Natural killer cell (primary cell): ENCODE data around the gene PCNX1. TPM values are rescaled to one million over a fixed set of nuclear protein-coding genes. Genes with fewer than 3 reads are reported as not detected.

Experiments used
- ATAC-seq, 3 donors: fragments of 150-1000 bp in 2 of 3; fragments of 200-7000 bp in 1 of 3; cut with Tn5 transposase; 1 replicate in 1 of 3; 2 replicates in 2 of 3; pipeline ENCODE4 v1.10.0; 2021; ENCODE audit warnings: mild to moderate bottlenecking in 2 of 3, moderate library complexity in 2 of 3
- DNase-seq, 2 donors: peaks; one replicate each; pipeline versions ENCODE4 v3.0.0 to v3.0.0-alpha.2; 2013 to 2021; ENCODE audit warnings: mixed read lengths in 1 of 2
- H3K27ac ChIP-seq: one replicate; pipeline ENCODE4 v1.5.1; 2013; ENCODE audit warnings: mild to moderate bottlenecking, low read length
- H3K27me3 ChIP-seq: one replicate; pipeline ENCODE4 v1.6.1; 2013; ENCODE audit warnings: low read length; ENCODE audit not compliant: control insufficient read depth, insufficient read depth
- H3K36me3 ChIP-seq: one replicate; pipeline ENCODE4 v1.6.1; 2013; ENCODE audit warnings: low read length; ENCODE audit not compliant: control insufficient read depth, insufficient read depth
- H3K4me1 ChIP-seq: one replicate; pipeline ENCODE4 v1.6.1; 2013; ENCODE audit warnings: low read length; ENCODE audit not compliant: control insufficient read depth, insufficient read depth
- H3K4me3 ChIP-seq: one replicate; pipeline ENCODE4 v1.5.1; 2013; ENCODE audit warnings: low read length
- H3K9me3 ChIP-seq: one replicate; pipeline ENCODE4 v1.6.1; 2013; ENCODE audit warnings: low read length; ENCODE audit not compliant: control insufficient read depth, insufficient read depth
- H3K27ac Mint-ChIP-seq, 2 donors: one replicate each; pipeline ENCODE4 v1.8.0; 2022; ENCODE audit warnings: mild to moderate bottlenecking in 2 of 2, mixed read lengths in 2 of 2, moderate library complexity in 1 of 2
- H3K27me3 Mint-ChIP-seq, 2 donors: one replicate each; pipeline ENCODE4 v1.8.0; 2022; ENCODE audit warnings: low read depth in 2 of 2, mixed read lengths in 2 of 2
- H3K36me3 Mint-ChIP-seq: one replicate; pipeline ENCODE4 v1.8.0; 2022; ENCODE audit warnings: mixed read lengths
- H3K4me1 Mint-ChIP-seq, 2 donors: one replicate each; pipeline ENCODE4 v1.8.0; 2022; ENCODE audit warnings: mixed read lengths in 2 of 2
- H3K4me3 Mint-ChIP-seq: one replicate; pipeline ENCODE4 v1.8.0; 2022; ENCODE audit warnings: mild to moderate bottlenecking, moderate library complexity, mixed read lengths
- H3K9me3 Mint-ChIP-seq, 2 donors: one replicate each; pipeline ENCODE4 v1.8.0; 2022; ENCODE audit warnings: mixed read lengths in 2 of 2
- WGBS: methylation state at CpG from one replicate; pipeline ENCODE4 v1.1.7; 2013; ENCODE audit warnings: missing lambda C conversion rate; ENCODE audit not compliant: insufficient coverage; 5-methylcytosine and 5-hydroxymethylcytosine counted together
- intact Hi-C: fragments of 100-400 bp; cut with micrococcal nuclease; formaldehyde crosslinking; loops from one replicate; pipeline ENCODE4 v1.14.2; 2022
- total RNA-seq, 4 donors: library from RNA; stranded (reverse); fragments of 120-200 nt in 1 of 4; gene quantifications; one replicate each; pipeline versions ENCODE4 v1.2.3 to v1.2.4, GENCODE V29; 2013 to 2022
- TF ChIP-seq, protein P1 (sequence below): fragments of 200-600 bp; IDR thresholded peaks from one replicate; pipeline ENCODE4 v1.8.0; 2022; ENCODE audit warnings: antibody characterized with exemption

Gene PCNX1
- total RNA-seq, 3 donors from 2014 or later (not counting 1 experiment from before 2014, with no cell fraction given) = 79.8 to 124 (median 119) TPM

DNA sequence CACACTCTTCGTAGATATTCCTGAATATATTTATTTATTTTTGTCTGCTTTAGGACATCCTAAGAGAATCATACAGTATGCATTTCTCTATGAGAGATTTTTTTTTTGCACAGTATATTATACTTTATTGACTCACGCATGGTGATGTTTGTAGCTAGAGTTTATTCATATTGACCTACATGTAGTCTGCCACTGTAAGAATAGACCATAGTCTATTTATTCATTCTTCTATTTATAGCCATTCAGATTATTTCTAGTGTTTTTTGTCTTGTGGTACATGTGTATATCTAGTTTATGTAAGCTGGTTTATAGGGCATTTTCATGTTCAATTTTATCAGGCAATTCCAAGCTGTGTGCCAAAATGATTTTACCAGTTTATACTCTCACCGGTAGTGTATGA is 45.2 kb downstream of the PCNX1 start:
- peaks cover 12 to 13% of the 10 kb centered on the region in 2 donors for H3K4me1 Mint-ChIP-seq

DNA sequence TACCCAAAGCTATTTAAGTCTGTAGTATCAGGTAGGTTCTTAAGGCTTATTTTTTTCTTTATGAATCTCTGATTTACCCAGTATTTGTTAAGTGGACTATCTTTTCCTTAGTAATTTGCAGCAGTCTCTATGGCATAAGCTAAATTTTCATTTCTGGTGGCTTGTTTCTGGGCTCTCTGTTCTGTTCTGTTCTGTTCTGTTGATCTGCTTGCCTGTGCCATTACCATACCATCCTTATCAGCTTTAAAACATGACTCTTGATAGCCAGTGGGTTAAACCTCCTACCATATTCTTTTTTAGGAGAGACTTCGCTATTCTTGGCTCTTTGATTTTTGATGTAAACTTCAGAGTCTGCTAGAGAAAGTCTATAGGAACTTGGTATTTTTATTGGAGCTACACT is 46.8 kb downstream of the PCNX1 start:
- H3K9me3 Mint-ChIP-seq = no peaks in the 10 kb centered on the region

More for the DNA sequence above, 45.2 kb downstream of the PCNX1 start:
- ATAC-seq (no peak), DNase-seq (no peak)
- no peak overlapping the region for H3K4me3 ChIP-seq
- no peak overlapping the region for H3K27ac ChIP-seq
- H3K27me3 Mint-ChIP-seq = no peaks in the 10 kb centered on the region
- peaks cover 18% of the 10 kb centered on the region for H3K36me3 ChIP-seq
- no CpG with 5 or more reads among the region's 3 CpGs for WGBS
- H3K4me3 Mint-ChIP-seq = no peak overlapping the region
- peak overlapping the region in 1 of 2 donors; percentile 66 for H3K27ac Mint-ChIP-seq
- H3K27me3 ChIP-seq = no peaks in the 10 kb centered on the region
- intact Hi-C loops = no loop called here
- peaks cover 5% of the 10 kb centered on the region for H3K4me1 ChIP-seq
- TF ChIP-seq, protein P1, sequence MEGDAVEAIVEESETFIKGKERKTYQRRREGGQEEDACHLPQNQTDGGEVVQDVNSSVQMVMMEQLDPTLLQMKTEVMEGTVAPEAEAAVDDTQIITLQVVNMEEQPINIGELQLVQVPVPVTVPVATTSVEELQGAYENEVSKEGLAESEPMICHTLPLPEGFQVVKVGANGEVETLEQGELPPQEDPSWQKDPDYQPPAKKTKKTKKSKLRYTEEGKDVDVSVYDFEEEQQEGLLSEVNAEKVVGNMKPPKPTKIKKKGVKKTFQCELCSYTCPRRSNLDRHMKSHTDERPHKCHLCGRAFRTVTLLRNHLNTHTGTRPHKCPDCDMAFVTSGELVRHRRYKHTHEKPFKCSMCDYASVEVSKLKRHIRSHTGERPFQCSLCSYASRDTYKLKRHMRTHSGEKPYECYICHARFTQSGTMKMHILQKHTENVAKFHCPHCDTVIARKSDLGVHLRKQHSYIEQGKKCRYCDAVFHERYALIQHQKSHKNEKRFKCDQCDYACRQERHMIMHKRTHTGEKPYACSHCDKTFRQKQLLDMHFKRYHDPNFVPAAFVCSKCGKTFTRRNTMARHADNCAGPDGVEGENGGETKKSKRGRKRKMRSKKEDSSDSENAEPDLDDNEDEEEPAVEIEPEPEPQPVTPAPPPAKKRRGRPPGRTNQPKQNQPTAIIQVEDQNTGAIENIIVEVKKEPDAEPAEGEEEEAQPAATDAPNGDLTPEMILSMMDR = no peak
- peaks cover 9% of the 10 kb centered on the region for H3K36me3 Mint-ChIP-seq
- H3K9me3 ChIP-seq = peaks cover 7% of the 10 kb centered on the region
- H3K9me3 Mint-ChIP-seq = peaks cover under 1 to 4% of the 10 kb centered on the region in 2 donors

DNA sequence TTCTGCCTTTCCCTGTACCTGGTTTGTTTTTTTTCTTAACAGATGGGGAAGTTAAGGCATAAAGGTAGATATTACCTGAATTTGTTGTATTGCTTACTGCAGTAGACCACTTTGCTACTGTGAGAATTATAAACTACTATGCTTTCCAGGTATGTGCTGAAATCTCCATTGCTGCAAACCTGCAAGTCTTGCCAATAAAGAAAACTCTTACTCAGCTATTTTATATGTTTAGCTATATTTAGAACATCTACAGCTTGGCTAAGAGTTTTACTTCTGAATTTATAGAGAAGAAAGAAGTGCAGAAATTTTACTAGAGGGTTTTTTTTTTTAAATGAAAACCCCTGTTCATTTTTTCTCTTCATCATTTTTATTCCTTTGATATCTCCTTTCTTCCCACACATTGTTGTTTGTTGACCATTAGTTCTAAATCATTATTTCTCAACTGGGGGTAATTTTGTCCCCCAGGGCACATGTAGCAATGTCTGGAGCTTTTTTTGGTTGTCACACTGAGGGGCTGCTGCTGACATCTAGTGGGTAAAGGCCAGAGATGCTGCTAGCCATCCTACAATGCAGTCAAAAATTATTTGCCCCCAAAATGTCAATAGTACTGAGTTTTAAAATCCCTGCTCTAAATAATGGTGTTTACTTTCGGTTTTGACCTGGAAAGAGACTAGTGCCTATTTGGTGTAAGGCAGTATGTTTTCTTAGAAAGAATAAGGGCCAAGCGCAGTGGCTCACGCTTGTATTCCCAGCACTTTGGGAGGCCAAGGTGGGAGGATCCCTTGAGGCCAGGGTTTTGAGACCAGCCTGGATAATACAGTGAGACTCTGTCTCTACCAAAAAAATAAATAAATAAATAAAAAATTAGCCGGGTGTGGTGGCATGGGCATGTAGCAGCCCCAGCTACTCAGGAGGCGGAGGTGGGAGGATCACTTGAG is 48.6 kb downstream of the PCNX1 start:
- peak overlapping the region in 1 of 2 donors; percentile 50 for H3K27ac Mint-ChIP-seq
- H3K27me3 Mint-ChIP-seq = no peaks in the 10 kb centered on the region
- no peaks in the 10 kb centered on the region for H3K9me3 Mint-ChIP-seq
- Histone ChIP-seq H3K27me3 (no peaks in the 10 kb centered on the region), H3K4me1 (peaks cover 5% of the 10 kb centered on the region), H3K4me3 (no peak overlapping the region), H3K36me3 (peaks cover 3% of the 10 kb centered on the region), H3K27ac (no peak overlapping the region), H3K9me3 (no peaks in the 10 kb centered on the region)
- H3K4me1 Mint-ChIP-seq = peaks cover 12 to 13% of the 10 kb centered on the region in 2 donors
- no peaks in the 10 kb centered on the region for H3K36me3 Mint-ChIP-seq
- 78% methylated on average over 5 of the region's 5 CpGs for WGBS
- ATAC-seq (peak in 2 of 3 donors; percentile 88 to 92), DNase-seq (peak in 1 of 2 donors; percentile 79)
- H3K4me3 Mint-ChIP-seq = no peak overlapping the region
- TF ChIP-seq, protein P1 = peak; percentile 62
- intact Hi-C loops = loop anchor here (1.0 to 2.0 kb wide), 3 partner anchors 29 to 139 kb away; partner anchors contain the start of gene PCNX1

More for the DNA sequence above, 46.8 kb downstream of the PCNX1 start:
- Mint-ChIP-seq H3K36me3 (no peaks in the 10 kb centered on the region), H3K27me3 (no peaks in the 10 kb centered on the region), H3K4me3 (no peak overlapping the region), H3K27ac (peak overlapping the region in 1 of 2 donors; percentile 14), H3K4me1 (peaks cover 12 to 18% of the 10 kb centered on the region in 2 donors)
- intact Hi-C loops = loop anchor here (2.0 kb wide), 1 partner anchor 27 kb away; no protein-coding TSS in a partner anchor
- ATAC-seq = no peak
- Histone ChIP-seq H3K27me3 (no peaks in the 10 kb centered on the region), H3K9me3 (no peaks in the 10 kb centered on the region), H3K4me1 (peaks cover 5% of the 10 kb centered on the region), H3K36me3 (peaks cover 12% of the 10 kb centered on the region), H3K27ac (no peak overlapping the region), H3K4me3 (no peak overlapping the region)
- TF ChIP-seq, protein P1 = no peak
- DNase-seq = no peak
- WGBS = no CpG with 5 or more reads among the region's 1 CpG
